ENCODE measurements around the gene DNAJC21.

DNA sequence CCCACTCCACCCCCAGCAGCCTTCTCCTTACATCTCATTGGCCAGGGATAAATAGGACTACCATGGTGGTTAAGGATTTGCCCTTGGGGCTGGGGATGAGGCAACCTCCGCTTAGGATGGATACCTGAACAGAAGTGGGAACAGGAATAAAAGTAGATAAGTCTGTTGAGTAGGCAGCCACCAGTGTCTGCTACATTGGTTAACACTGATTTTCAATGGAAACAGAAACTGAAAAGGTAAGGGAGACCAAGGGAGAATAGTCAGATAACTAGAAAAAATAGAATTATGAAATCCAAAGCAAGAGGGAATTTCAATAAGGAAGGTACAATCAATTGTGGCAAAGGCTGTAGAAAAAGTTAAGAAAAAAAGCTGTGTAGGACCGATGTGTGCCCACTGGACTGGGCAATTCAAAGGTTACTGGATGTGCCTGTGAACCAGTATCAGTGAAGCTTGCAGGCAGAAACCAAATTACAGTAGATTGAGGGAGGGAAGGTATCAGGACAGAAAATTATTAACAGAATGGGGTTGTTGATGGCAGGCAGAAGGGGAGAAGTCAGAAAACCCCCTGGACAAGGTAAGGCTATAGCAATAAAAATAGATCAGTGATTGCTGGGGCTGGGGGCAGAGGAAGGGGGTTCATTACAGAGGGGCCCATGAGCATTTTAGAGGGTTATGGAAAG is 48.7 kb downstream of the DNAJC21 start:
- TF ChIP-seq, protein P1, sequence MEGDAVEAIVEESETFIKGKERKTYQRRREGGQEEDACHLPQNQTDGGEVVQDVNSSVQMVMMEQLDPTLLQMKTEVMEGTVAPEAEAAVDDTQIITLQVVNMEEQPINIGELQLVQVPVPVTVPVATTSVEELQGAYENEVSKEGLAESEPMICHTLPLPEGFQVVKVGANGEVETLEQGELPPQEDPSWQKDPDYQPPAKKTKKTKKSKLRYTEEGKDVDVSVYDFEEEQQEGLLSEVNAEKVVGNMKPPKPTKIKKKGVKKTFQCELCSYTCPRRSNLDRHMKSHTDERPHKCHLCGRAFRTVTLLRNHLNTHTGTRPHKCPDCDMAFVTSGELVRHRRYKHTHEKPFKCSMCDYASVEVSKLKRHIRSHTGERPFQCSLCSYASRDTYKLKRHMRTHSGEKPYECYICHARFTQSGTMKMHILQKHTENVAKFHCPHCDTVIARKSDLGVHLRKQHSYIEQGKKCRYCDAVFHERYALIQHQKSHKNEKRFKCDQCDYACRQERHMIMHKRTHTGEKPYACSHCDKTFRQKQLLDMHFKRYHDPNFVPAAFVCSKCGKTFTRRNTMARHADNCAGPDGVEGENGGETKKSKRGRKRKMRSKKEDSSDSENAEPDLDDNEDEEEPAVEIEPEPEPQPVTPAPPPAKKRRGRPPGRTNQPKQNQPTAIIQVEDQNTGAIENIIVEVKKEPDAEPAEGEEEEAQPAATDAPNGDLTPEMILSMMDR (IDR thresholded peaks at IDR 0.05; ENCODE audit: insufficient read depth, low read length), result no peak
- no peak for TF ChIP-seq POLR2AphosphoS5 (IDR thresholded peaks at IDR 0.05; ENCODE audit: low read depth)

Data from HL-60 (cell line).